Measurements from ENCODE around the gene ASGR1.

Gene ASGR1, protein sequence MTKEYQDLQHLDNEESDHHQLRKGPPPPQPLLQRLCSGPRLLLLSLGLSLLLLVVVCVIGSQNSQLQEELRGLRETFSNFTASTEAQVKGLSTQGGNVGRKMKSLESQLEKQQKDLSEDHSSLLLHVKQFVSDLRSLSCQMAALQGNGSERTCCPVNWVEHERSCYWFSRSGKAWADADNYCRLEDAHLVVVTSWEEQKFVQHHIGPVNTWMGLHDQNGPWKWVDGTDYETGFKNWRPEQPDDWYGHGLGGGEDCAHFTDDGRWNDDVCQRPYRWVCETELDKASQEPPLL

DNA sequence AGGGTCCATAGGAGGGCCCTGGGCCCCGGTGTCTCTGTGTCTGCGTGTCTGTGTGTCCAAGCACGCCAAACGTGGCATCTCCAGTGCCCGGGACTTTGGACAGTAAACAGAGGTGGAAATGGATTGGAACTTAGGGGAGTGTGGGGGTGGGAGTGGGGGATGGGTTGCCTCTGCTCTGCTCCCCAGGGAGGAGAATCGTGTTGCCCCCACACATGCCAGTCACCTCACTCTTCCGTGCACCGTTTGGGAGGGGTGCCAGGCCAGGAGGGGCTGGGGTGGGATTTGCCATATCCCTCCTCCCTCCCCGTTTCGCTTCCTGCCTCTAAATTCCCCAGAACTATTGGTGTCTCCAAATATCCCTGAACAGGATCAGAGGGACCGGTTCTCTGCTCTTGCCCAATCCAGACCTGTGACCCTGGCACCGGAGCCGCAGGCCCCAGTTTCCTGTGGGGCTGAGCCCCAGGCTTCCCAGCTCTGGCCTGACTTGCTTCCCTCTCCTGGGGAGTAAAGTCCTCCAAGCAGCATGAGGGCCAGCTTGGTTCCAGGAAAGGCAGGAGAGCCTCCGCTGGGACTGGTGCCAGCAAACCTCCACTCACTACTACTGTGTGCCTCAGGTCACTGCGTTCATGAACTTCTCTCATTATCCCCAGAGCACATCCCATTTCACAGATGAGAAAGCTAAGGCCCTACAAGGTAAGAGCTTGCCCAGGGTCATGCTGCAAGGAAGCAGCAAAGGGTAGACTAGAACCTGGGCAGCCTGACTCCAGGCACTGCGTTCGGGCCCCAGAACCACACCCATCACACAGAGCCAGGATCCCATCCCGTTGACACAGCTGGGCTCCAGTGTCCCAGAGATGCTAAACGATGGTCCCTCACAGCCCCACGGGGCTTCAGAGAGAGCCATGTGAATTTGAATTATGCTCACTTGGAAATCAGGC lies at the start of gene ASGR1:
ASGR1 (minus strand) TSS at position 54 of the 938 bp plus-strand sequence. CDS start 807 bp downstream, outside the sequence.
- DNase-seq, result no peak

DNA sequence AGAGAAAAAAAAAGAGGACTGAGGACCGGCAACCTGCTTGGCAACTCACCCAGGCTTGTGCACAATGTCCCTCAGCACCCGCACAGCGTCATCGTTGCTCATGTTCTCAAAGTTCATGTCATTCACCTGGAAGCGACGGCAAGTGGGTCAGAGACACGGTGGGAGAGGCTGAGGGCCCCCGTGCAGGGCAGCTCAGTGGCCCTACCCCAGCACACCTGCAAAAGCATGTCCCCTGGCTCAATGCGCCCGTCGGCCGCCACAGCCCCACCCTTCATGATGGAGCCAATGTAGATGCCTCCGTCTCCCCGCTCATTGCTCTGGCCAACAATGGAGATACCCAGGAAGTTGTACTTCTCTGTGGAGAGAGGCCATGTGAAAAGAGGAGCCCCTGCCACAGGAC lies 49.8 kb upstream of the ASGR1 start:
- no peak for DNase-seq

DNA sequence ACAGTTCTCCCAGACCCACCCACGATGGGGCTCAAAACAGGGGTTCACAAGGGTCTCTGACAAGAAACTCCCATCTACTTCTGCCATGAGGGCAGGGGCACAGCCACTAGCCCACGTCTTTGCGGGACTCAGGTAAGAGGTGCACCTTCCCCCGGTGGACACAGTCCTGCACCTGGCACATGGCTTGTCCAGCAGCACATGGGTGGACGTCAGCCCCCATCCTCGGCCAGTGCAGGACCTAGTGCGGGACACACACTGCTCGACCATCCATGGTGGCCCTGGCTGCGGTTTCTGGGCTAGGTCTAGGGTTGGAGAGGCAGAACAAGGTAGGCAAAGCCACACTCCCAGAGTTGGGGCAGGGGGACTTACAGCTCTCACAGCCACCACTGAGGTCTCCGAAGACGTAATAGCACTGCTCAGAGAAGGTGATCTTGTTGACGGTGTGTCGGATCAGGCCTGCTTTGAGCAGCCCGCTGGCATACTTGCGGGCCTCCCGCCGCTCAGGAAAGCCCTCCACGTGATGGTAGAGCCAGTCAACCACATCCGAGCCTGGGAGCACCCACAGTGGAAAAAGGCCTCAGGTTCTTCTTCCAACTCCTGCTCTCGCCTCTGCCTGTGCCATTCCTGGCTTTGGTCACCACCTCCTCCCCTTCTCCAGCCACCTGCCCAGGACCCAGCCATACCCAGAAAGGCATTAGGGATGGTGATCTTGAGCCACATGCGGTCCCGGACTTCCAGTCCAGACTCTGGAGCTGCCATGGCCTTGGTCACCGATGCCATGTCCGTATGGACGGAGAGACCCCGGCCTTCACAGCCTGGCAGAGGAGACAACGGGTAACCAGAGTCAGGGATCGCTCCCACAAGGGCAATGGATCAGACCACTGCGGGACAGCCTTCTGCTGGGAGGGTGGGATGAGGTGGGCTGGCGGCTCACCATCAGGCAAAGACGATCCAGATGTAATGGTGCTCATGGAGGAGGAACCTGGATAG lies 47.8 kb upstream of the ASGR1 start:
- no peak for DNase-seq

DNA sequence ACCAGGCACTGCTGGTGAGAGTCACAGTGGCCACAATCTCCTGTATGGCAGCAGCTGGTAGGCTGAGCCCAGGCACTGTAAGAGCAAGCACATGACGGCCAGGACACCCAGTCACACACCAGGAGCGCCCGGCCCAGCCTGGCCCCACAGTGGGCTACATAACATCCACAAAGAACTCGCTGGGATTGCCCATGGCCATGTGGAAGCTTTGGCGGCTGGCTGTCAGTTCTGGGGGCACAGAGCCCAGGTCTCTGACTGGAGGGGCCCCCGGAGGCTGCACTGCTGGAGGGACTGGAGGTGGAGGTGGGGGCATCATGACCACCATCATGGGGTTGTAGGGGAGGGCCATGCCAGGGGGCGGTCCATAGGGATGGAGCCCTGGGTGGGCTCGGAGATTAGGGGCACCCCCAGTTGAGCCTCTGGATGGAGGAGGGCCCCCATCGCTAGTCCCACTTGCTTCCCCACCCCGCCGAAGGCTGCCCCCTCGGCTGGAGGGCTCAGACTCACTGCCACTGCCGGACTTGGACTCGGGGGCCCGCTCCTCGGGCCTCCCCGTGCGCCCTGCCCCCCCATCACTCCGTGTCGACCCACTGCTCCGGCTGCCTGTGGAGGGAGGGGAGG lies 46.7 kb upstream of the ASGR1 start:
- DNase-seq, result no peak

DNA sequence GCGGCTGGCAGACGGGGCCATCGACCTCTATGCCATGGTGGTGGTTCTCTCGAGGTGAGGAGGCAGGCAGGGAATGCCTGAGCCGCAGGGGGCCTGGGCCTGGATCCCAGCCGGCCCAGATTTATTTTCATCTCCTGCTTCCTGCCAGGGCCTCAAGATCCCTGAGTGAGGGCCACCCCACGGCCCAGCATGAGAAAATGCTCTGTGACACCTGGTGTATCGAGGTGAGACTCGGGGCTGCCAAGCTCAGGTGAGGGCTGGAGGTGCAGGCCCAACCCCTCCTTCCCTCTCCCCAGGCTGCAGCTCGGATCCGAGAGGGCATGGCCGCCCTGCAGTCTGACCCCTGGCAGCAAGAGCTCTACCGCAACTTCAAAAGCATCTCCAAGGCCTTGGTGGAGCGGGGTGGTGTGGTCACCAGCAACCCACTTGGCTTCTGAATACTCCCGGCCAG lies 45.5 kb upstream of the ASGR1 start:
- DNase-seq, result no peak

DNA sequence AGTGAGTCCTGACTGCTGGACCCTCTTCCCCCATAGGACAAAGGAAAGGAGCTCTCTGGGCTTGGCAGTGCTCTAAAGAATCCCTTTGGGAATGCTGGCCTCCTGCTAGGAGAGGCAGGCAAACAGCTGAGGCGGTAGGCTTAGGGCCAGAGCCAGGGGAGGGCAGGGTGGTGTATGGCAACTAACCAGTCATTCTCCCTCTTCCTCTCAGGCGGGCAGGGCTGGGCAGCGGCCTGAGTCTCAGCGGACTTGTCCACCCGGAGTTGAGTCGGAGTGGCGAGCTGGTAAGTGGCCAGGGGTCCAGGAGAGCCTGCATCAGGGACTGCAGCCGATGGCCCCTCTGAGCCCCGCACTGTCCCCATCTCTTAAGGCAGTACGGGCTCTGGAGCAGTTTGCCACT lies 44.9 kb upstream of the ASGR1 start:
- DNase-seq, result no peak

DNA sequence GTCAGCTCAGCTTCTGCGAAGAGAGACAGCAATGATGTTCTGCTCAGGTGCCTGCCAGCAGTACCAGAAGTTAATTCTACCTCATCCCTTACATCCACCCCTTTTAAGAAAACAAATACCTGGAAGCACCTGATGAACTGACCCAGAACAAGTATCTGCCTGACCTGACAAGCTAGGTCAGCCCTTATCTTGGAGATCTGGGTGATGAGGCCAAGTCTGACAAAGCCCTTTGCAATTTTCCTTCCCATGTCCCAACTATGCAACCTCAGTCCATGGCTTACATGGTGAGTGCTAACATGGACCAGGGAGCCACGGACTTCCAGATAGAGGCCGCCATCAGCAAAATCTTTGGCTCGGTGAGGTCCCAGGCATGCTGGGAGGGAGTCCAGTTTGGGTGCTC lies 44.2 kb upstream of the ASGR1 start:
- no peak for DNase-seq

DNA sequence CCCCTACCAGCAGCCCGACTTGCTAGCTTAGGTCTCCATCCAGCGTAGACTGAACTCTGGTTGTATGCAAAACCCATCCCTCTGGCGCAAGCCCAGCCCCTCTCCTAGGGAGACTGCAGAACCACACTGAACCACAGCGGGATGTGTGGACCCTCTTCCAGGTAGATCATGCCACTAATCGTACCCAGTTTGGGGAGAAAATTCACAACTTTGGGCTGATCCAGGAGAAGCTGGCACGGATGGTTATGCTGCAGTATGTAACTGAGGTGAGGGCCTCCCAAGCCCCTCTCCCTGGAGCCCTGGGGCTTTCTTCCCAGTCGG lies 43.8 kb upstream of the ASGR1 start:
- no peak for DNase-seq

DNA sequence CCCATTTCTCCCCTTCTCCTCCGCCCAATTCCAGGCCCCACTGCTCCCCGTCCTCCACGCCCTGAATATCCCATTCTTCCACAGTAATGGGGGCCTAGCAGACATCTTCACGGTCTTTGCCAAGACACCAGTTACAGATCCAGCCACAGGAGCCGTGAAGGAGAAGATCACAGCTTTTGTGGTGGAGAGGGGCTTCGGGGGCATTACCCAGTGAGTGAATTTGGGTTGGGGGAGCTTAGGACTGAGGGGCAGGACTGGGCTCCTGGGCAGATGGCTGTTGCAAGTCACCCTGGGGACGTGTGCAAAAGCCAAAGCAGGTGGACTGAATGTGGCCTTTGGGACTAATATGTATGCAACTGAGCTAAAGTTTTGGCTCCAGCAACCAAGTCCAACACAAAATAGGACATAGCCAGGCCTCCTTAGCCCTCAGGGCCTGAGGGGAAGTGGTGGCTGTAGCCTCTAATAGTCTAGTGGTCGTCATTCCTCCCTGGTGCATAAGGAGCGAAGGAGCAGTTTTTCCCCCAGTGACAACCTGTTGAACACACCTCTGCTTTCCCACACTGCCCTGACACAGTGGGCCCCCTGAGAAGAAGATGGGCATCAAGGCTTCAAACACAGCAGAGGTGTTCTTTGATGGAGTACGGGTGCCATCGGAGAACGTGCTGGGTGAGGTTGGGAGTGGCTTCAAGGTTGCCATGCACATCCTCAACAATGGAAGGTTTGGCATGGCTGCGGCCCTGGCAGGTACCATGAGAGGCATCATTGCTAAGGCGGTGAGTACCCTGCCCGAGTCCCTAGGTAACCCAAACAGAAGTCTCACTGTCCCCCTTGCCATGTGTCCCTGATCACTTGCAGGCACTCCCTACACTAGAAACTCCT lies 43.2 kb upstream of the ASGR1 start:
- no peak for DNase-seq

DNA sequence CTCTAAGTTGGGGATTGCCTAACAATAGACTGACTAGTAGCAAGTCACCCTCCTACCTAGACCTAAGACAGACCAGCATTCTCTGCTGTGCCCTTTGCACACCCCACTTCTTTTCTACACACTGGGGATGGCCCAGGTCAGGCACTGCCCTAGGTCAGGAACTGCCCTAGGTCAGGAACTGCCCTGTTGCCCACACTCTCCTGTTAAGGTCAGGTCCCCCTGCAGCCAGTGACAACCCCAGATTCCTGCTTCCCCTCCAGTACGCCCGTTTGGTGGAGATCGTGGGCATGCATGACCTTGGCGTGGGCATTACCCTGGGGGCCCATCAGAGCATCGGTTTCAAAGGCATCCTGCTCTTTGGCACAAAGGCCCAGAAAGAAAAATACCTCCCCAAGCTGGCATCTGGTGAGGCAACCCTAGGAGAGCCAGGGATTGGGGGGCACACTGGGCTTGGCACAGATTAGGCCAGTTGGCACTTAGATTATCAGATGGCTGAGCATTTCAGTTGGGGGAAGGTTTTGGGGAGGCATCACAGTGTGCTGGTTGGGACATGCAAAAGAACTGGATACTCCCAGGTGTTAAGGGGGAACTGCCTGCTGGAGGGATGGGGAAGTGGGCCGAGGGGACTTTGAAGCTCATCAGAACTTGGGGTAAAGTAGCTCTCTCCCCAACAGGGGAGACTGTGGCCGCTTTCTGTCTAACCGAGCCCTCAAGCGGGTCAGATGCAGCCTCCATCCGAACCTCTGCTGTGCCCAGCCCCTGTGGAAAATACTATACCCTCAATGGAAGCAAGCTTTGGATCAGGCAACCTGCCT lies 42.3 kb upstream of the ASGR1 start:
- no peak for DNase-seq

DNA sequence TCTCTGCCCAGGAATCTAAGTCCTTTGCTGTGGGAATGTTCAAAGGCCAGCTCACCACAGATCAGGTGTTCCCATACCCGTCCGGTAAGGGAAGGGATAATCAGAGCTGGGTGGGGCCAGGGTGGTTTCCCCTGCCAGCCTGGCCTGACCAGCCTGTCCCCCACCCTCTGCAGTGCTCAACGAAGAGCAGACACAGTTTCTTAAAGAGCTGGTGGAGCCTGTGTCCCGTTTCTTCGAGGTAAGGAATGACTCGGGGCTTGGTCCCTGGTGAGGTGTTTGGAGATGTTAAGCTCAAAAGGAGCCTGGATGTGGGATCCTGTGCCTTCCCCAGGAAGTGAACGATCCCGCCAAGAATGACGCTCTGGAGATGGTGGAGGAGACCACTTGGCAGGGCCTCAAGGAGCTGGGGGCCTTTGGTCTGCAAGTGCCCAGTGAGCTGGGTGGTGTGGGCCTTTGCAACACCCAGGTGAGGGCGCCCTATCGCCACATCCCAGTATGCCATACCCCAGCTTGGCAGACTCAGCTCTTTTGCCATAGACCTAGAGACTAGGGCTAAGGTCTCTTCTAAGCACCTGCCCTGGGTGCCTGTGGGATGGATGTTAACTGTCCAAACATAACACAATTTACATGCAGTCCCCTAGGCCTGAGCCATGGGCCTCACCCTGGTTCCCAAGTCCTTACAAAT lies 41.6 kb upstream of the ASGR1 start:
- DNase-seq, result peak; percentile 70 to 72

DNA sequence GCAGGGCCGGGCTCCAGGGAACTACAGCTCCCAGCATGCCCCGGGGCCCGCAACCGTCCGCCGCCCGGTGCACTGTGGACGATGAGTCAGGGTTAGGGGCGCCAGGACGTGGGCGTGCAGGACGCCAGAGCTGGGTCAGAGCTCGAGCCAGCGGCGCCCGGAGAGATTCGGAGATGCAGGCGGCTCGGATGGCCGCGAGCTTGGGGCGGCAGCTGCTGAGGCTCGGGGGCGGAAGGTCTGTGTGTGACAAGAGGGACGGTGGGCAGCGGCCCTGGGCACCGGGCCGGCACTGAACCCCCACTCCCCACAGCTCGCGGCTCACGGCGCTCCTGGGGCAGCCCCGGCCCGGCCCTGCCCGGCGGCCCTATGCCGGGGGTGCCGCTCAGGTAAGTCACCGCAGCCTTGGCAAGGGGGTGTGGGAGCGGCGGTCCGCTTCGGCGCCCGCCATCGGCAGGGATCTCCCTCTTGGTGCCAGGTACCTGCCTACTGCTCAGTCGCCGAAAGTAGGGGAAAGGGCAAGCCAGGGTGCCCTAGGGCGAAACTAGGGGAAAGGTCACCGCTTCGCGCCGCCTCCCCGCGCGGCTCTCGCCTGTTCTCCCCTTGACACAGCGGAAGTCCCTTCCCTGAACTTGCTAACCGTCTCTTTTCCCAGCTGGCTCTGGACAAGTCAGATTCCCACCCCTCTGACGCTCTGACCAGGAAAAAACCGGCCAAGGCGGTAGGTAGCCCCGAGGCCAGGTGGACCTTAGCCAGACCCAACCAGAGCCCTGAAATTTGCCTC lies 40.8 kb upstream of the ASGR1 start, which contains the start of the genes ACADVL and DLG4:
ACADVL (plus strand) TSS at position 127 of the 781 bp plus-strand sequence; CDS start at position 174, 47 bp downstream.
DLG4 (minus strand) TSS at position 25 of the 781 bp plus-strand sequence.
- peak; percentile 78 to 79 for DNase-seq

DNA sequence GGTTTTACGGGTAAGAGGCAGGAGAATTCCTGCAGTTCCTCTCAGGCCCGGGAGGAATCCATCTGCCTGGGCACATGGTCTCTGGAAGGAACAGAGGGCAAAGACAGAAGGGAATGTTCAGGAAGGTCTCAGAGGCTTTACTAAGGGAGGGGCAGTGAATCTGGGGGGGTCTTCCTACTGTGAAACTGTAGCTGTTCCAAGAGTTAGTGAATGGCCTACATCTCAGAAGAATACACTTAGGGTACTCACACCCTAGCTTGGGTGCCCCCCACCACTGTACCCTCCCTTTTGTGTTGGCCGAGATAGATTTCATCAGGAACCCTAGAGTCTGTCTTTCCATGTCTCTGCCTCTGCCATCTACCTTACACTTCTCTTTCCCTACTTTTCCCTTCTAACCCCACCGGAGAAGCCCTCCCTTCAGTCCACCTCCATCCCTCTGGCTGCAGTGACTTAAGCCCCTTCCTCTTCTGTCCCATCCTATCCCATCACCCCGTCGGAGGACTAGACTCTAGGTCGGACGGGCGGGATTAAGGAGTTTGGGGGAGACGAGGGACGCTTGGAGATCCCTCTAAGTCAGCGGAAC lies 40.1 kb upstream of the ASGR1 start:
- no peak for DNase-seq

DNA sequence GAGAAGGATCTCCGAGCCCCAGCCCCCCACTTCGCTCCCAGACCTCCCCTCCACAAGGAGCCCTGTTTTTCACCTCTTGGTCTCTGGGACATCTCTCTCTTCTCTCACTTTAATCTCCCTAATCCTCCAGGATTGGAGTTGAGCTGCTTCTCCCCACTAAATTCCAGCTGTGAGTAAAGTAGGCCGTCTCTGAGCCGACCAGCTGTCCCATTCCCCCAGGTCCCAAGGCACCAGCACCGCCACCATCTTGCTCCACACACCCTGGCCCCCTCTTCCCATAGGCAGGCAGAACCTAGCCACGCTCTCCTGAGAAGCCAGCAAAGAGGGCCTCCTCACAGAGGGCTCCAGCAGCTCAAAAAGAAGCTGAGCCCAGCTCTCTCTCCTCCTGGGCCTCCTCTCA lies 39.6 kb upstream of the ASGR1 start:
- DNase-seq, result no peak

DNA sequence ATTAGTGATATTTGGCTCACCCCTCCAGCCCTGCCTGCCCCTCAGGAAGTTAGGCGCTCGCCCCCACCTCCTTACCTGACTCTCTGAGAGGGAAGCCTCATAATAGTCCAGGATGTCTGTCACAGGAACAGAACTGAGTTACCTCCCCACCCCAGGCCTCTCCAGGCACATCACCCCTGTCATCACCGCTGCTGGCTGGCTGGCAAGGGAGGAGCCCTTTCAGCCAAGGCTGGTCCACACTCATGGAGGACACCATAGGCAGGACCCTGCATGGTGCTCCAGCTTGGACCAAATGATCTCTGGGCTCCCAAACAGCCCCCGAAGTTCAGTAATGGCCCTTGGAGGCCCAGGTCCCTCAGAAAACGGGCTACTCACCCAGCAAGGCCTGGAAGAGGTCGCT lies 39.0 kb upstream of the ASGR1 start:
- no peak for DNase-seq

DNA sequence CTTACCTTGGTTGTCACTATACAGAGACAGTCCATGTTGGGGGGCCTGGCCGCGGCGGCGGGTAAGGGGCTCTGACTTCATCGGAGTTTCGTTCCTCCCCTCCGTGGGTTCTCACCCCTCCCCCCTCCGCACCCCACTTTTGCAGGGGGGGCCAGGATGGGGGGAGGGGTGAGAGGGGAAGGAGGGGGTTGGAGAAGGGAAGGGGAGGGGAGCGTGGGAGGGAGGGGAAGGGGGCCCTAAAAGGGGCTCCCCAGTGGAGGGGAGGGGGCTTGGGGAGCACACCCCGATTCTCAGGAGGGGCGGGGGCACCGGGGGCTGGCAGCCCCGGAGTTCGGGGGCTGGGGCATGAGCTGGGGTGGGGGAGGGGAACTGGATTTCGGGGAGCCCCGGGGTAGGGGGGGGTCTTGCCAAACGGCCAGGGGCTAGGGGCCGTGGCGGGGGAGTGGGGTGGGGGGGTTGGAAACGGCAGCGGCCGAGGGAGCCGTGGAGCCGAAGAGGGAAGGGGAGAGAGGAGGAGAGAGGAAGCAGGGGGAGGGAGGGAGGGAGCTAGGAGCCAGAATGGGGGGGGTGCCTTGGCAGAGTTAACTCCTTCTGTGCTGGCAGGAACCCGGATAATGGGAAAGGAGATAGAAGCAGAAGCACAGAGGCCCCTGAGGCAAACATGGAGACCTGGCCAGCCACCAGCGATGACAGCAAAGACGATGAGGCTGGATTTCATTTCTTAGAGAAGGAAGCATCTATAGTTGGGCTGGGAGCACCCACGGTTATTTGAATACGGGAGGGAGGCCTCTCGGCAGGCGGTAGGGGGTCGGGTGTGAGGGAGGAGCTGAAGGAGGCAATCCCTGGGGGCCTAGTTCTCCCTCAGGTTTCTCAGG lies 38.2 kb upstream of the ASGR1 start:
- peak in 1 of 2 donors; percentile 37 for DNase-seq

Data from CD4-positive, alpha-beta T cell treated with Interleukin-4 for 1 hour (primary cell).